ENCODE results near the gene LRIG1. TPM values are rescaled to one million over a fixed set of nuclear protein-coding genes. Genes with fewer than 3 reads are reported as not detected.

LRIG1 gene
- total RNA-seq, 6 donors from 2014 or later = 45.2 to 119 (median 81.9) TPM

GRCh38 chr3:66385066-66385465 lies 115.8 kb downstream of the LRIG1 start:
- DNase-seq (no peak), ATAC-seq (ENCODE audit: low FRiP score in 2 of 2) (no peak)
- TF ChIP-seq POLR2A (IDR thresholded peaks at IDR 0.05) (no peak), EP300 (IDR thresholded peaks at IDR 0.05) (no peak), CTCF (IDR thresholded peaks at IDR 0.05) (no peak), POLR2AphosphoS5 (IDR thresholded peaks at IDR 0.05) (no peak)
- Histone ChIP-seq H3K4me1 (no peaks in the 10 kb centered on the region), H3K9me3 (no peaks in the 10 kb centered on the region), H3K27me3 (no peaks in the 10 kb centered on the region), H3K36me3 (peaks cover 36 to 67% (median 64%) of the 10 kb centered on the region in 4 donors), H3K27ac (no peak overlapping the region), H3K4me3 (no peak overlapping the region)

- TF ChIP-seq EP300 (IDR thresholded peaks at IDR 0.05) (no peak), POLR2A (IDR thresholded peaks at IDR 0.05) (no peak), CTCF (IDR thresholded peaks at IDR 0.05) (no peak), POLR2AphosphoS5 (IDR thresholded peaks at IDR 0.05) (no peak)
- no peak for ATAC-seq (ENCODE audit: low FRiP score in 2 of 2)
- 97% methylated on average over 20 of the region's 20 CpGs for WGBS, 2 donors
- Histone ChIP-seq H3K36me3 (peaks cover 43 to 76% (median 73%) of the 10 kb centered on the region in 4 donors), H3K27me3 (no peaks in the 10 kb centered on the region), H3K27ac (no peak overlapping the region), H3K9me3 (no peaks in the 10 kb centered on the region), H3K4me1 (no peaks in the 10 kb centered on the region), H3K4me3 (no peak overlapping the region)
- peak in 1 of 2 donors; percentile 57 for DNase-seq
These were observed 116.7 kb downstream of the LRIG1 start for GRCh38 chr3:66383998-66384745.

- no peaks in the 10 kb centered on the region for H3K9me3 ChIP-seq
- no peak overlapping the region for H3K4me3 ChIP-seq
- ATAC-seq (ENCODE audit: low FRiP score in 2 of 2) (no peak), DNase-seq (peak in 1 of 2 donors; percentile 66)
- TF ChIP-seq POLR2A (IDR thresholded peaks at IDR 0.05) (no peak), POLR2AphosphoS5 (IDR thresholded peaks at IDR 0.05) (no peak), EP300 (IDR thresholded peaks at IDR 0.05) (no peak), CTCF (IDR thresholded peaks at IDR 0.05) (no peak)
- no peaks in the 10 kb centered on the region for H3K27me3 ChIP-seq
- H3K4me1 ChIP-seq = no peaks in the 10 kb centered on the region
- H3K36me3 ChIP-seq = peaks cover 49 to 87% (median 76%) of the 10 kb centered on the region in 4 donors
- WGBS, 2 donors = 97% methylated on average over 6 to 16 of the region's 18 CpGs
- H3K27ac ChIP-seq = no peak overlapping the region
These were observed 117.8 kb downstream of the LRIG1 start for GRCh38 chr3:66383023-66383422.

- peaks cover 49 to 95% (median 80%) of the 10 kb centered on the region in 4 donors for H3K36me3 ChIP-seq
- 91 to 95% methylated on average over 7 to 10 of the region's 10 CpGs for WGBS, 2 donors
- H3K9me3 ChIP-seq = no peaks in the 10 kb centered on the region
- peaks cover 0 to 3% (median 1%) of the 10 kb centered on the region in 4 donors for H3K4me1 ChIP-seq
- H3K27ac ChIP-seq = no peak overlapping the region
- no peaks in the 10 kb centered on the region for H3K27me3 ChIP-seq
- TF ChIP-seq CTCF (IDR thresholded peaks at IDR 0.05) = no peak
- TF ChIP-seq EP300 (IDR thresholded peaks at IDR 0.05) = no peak
- TF ChIP-seq POLR2A (IDR thresholded peaks at IDR 0.05) = no peak
- no peak for TF ChIP-seq POLR2AphosphoS5 (IDR thresholded peaks at IDR 0.05)
- ATAC-seq (ENCODE audit: low FRiP score in 2 of 2) = no peak
- H3K4me3 ChIP-seq = no peak overlapping the region
- no peak for DNase-seq
These were observed 118.7 kb downstream of the LRIG1 start for GRCh38 chr3:66382142-66382541.

DNA sequence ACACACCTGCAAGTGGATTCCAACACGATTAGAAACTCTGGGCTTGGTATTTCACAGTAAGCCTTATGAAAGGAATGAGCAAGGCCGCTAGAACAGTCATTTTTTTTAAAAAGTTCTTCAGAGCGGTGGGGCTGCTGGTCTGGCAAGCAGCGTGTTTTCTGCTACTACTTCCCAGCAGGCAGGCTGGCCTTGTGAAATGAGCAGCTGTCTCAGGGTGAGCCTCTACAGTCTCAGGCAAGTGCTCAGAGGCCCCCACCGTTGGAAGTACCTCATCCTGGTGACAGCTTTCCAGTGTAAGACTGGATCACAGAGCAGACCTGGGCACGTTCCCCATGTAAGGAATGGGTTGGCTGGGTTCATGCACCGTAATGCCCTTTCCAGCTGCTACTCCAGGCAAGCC lies 119.2 kb downstream of the LRIG1 start:
- Histone ChIP-seq H3K4me3 (no peak overlapping the region), H3K4me1 (peaks cover 0 to 7% (median 1%) of the 10 kb centered on the region in 4 donors), H3K27ac (no peak overlapping the region), H3K9me3 (no peaks in the 10 kb centered on the region), H3K27me3 (no peaks in the 10 kb centered on the region), H3K36me3 (peaks cover 49 to 95% (median 80%) of the 10 kb centered on the region in 4 donors)
- no peak for ATAC-seq (ENCODE audit: low FRiP score in 2 of 2)
- TF ChIP-seq POLR2A (IDR thresholded peaks at IDR 0.05) (no peak), EP300 (IDR thresholded peaks at IDR 0.05) (no peak), POLR2AphosphoS5 (IDR thresholded peaks at IDR 0.05) (no peak), CTCF (IDR thresholded peaks at IDR 0.05) (no peak)
- DNase-seq = no peak
- WGBS, 2 donors = 87 to 88% methylated on average over 6 to 7 of the region's 7 CpGs

Measured in upper lobe of left lung (tissue), 6 donors.